GM18519 (cell line): Measurements from ENCODE around the gene DNAH3.
"Not testable (repeated sequence)": the region's sequence is repeated elsewhere in the genome, so short reads cannot be mapped to it uniquely, and the experiment has no call there.

Experiments
- ATAC-seq: cut with Tn5 transposase; IDR thresholded peaks from one replicate; pipeline ENCODE4 v1.9.1; 2021; ENCODE audit warnings: mild to moderate bottlenecking, moderate library complexity; ENCODE audit not compliant: unreplicated experiment, low FRiP score

DNAH3 gene

GRCh38 chr16:21026846-21027245 is 123.8 kb downstream of the DNAH3 start:
- ATAC-seq = no peak

GRCh38 chr16:21023509-21024202 is 127.0 kb downstream of the DNAH3 start:
- ATAC-seq = no peak

GRCh38 chr16:21021316-21021715 is 129.3 kb downstream of the DNAH3 start:
- ATAC-seq = no peak

- no peak for ATAC-seq
These were observed 140.8 kb downstream of the DNAH3 start for GRCh38 chr16:21009815-21010214.

- no peak for ATAC-seq
These were observed 145.6 kb downstream of the DNAH3 start for GRCh38 chr16:21005008-21005407.

- no peak for ATAC-seq
These were observed 149.4 kb downstream of the DNAH3 start for GRCh38 chr16:21001262-21001661.

- ATAC-seq = no peak
These were observed 153.5 kb downstream of the DNAH3 start for GRCh38 chr16:20997147-20997546.

- ATAC-seq = no peak
These were observed 154.9 kb downstream of the DNAH3 start for GRCh38 chr16:20995711-20996110.

- not testable (repeated sequence) for ATAC-seq
These were observed 161.1 kb downstream of the DNAH3 start for GRCh38 chr16:20989496-20990070.

- no peak for ATAC-seq
These were observed 163.6 kb downstream of the DNAH3 start for GRCh38 chr16:20987049-20987448.

- ATAC-seq = no peak
These were observed 166.6 kb downstream of the DNAH3 start for GRCh38 chr16:20984019-20984418.

GRCh38 chr16:20976576-20976975 is 174.1 kb downstream of the DNAH3 start:
- no peak for ATAC-seq

GRCh38 chr16:20973201-20973600 is 177.4 kb downstream of the DNAH3 start:
- not testable (repeated sequence) for ATAC-seq

GRCh38 chr16:20971401-20971800 is 179.2 kb downstream of the DNAH3 start:
- no peak for ATAC-seq

- no peak for ATAC-seq
These were observed 181.3 kb downstream of the DNAH3 start for GRCh38 chr16:20969386-20969785.

- no peak for ATAC-seq
These were observed 181.9 kb downstream of the DNAH3 start for GRCh38 chr16:20968765-20969164.

- ATAC-seq = no peak
These were observed 189.7 kb downstream of the DNAH3 start for GRCh38 chr16:20960899-20961298.

- ATAC-seq = no peak
These were observed 193.5 kb downstream of the DNAH3 start for GRCh38 chr16:20957153-20957552.

- ATAC-seq = no peak
These were observed 194.3 kb downstream of the DNAH3 start for GRCh38 chr16:20956319-20956718.

- ATAC-seq = no peak
These were observed 196.1 kb downstream of the DNAH3 start for GRCh38 chr16:20954574-20954973.

GRCh38 chr16:20952139-20952920 is 198.3 kb downstream of the DNAH3 start:
- ATAC-seq = no peak

GRCh38 chr16:20950294-20950693 is 200.4 kb downstream of the DNAH3 start:
- ATAC-seq = no peak
